ENCODE results near the gene LDLRAD4. TPM values are rescaled to one million over a fixed set of nuclear protein-coding genes. Genes with fewer than 3 reads are reported as not detected.

LDLRAD4 gene
- total and polyA plus RNA-seq, 8 donors = 2.0 to 47.9 (median 9.0) TPM

DNA sequence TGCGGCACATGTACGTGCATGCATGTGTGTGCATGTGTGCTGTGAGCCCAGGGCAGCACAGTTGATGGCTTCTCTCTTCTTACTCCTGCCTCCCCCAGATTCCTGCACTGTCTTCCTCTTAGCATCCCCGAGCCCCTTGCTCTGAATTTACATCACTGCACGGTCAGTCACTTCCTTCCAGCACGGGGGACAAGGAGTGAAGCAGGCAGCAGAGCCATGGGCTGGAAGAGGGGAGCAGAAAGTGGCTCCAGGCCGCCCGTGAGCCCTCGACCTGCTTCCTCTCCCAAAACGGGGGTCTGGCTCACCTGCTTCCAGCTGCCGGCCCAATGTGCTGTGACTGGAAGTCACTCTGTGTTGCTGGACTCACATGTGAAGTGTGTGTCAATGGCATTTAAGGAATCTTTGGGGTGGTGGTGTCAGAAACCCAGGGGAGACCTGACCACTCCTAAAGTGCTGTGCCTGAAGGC, 401.7 kb downstream of the LDLRAD4 start:
- H3K36me3 ChIP-seq = peaks cover 0 to 36% (median 17%) of the 10 kb centered on the region in 4 donors
- H3K4me3 ChIP-seq = no peak overlapping the region
- TF ChIP-seq POLR2A (IDR thresholded peaks at IDR 0.05) = no peak
- H3K4me1 ChIP-seq = peaks cover 0 to 4% (median 0%) of the 10 kb centered on the region in 4 donors
- H3K27me3 ChIP-seq = no peaks in the 10 kb centered on the region
- no peaks in the 10 kb centered on the region for H3K9me3 ChIP-seq
- peak in 1 of 2 donors; percentile 0 for DNase-seq
- intact Hi-C loops (cut with DNase I; ENCODE audit: low total_unique reads) = no loop called here
- 82 to 88% (median 83%) methylated on average over 10 of the region's 10 CpGs for WGBS, 5 donors
- H3K27ac ChIP-seq = no peak overlapping the region

DNA sequence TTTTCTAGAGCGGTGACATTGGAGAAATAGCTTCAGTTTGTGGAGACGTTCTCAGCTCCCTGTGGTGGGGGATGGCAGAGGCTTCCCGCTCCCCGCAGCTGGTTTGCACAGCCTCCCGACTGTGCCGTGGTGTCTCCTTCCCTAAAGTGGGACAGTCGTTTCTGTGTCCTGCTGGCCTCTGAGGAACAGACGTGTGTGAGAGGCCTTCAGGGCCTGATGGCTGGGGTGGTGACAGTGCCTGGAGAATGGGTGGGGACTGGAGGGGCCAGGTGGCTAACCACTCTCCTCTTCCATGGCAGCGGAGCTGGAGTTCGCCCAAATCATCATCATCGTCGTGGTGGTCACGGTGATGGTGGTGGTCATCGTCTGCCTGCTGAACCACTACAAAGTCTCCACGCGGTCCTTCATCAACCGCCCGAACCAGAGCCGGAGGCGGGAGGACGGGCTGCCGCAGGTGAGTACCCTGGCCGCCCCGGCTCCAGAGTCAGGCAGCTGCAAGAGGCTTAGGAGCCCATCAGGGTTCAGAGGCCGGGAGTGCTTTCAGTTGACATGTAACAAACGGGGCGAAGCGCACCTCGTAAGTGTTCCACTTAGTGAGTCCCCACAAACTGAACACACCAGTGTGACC, 402.4 kb downstream of the LDLRAD4 start:
- DNase-seq = no peak
- intact Hi-C loops (cut with DNase I; ENCODE audit: low total_unique reads) = no loop called here

DNA sequence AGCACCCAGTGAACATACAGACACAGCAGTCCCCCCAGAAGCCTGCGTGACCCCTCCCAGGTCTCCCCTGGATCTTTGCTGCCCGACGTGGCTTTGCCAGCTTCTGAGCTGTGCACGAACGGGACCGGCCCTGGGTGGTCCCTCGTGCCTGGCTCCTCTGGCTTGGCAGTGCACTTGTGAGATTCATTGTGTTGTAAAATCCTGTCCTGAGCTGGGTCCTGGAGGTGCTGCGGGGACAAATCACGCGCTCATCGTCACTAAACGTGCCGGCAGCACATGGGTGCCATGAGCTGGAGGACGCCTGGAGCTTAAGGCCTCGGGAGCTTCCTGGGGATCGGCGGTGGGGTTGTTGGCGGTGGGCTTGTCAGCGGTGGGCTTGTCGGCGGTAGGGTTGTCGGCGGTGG, 402.9 kb downstream of the LDLRAD4 start:
- 94 to 96% (median 95%) methylated on average over 8 to 23 of the region's 23 CpGs for WGBS, 5 donors

More for the DNA sequence above, 402.4 kb downstream of the LDLRAD4 start:
- Histone ChIP-seq H3K4me3 (no peak overlapping the region), H3K4me1 (peaks cover 0 to 4% (median 0%) of the 10 kb centered on the region in 4 donors), H3K9me3 (no peaks in the 10 kb centered on the region), H3K27ac (no peak overlapping the region), H3K27me3 (no peaks in the 10 kb centered on the region), H3K36me3 (peaks cover 0 to 36% (median 17%) of the 10 kb centered on the region in 4 donors)
- TF ChIP-seq POLR2AphosphoS5 (IDR thresholded peaks at IDR 0.05) (no peak), POLR2A (IDR thresholded peaks at IDR 0.05) (no peak), EP300 (IDR thresholded peaks at IDR 0.05) (no peak)
- TF ChIP-seq, protein P1, sequence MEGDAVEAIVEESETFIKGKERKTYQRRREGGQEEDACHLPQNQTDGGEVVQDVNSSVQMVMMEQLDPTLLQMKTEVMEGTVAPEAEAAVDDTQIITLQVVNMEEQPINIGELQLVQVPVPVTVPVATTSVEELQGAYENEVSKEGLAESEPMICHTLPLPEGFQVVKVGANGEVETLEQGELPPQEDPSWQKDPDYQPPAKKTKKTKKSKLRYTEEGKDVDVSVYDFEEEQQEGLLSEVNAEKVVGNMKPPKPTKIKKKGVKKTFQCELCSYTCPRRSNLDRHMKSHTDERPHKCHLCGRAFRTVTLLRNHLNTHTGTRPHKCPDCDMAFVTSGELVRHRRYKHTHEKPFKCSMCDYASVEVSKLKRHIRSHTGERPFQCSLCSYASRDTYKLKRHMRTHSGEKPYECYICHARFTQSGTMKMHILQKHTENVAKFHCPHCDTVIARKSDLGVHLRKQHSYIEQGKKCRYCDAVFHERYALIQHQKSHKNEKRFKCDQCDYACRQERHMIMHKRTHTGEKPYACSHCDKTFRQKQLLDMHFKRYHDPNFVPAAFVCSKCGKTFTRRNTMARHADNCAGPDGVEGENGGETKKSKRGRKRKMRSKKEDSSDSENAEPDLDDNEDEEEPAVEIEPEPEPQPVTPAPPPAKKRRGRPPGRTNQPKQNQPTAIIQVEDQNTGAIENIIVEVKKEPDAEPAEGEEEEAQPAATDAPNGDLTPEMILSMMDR (IDR thresholded peaks at IDR 0.05) = no peak
- WGBS, 5 donors = 94 to 98% (median 96%) methylated on average over 8 to 29 of the region's 29 CpGs

DNA sequence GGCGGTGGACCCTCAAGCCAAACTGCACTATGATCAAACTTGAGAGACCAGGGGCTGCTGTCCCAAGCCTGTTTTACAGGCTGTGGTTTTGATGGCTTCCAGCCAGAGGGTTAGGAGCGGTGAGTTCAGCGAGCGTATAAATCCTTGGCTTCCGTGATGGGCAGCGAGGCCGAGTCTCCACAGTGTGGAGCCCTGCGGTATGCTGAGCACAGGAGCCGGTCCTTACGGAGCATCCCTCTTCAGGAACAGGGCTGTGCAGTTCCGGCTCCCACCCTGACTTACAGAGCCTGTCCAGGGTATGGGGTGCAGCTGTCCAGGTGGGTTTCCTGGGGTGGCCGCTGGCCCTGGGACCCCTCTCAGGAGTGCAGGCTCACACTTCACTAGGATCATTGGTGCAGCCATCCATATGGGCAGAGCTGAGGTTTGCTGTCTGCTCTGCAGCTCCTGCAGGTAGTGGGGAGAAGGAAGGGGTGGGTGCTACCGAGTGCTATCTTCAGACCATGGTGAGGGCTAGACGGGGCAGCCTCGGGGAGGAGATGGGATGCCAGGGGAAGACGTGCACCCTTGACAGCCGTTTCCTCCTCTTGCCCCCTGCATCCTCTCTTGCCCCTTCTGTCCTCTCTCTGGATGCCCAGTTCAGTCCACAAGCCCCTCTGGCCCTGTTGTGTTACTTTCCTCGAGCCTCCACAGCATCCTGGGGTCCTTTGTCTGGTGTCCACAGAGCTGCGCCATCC, 403.5 kb downstream of the LDLRAD4 start:
- intact Hi-C loops (cut with DNase I; ENCODE audit: low total_unique reads) = no loop called here

More for the DNA sequence above, 402.9 kb downstream of the LDLRAD4 start:
- peaks cover 0 to 36% (median 18%) of the 10 kb centered on the region in 4 donors for H3K36me3 ChIP-seq
- no peak overlapping the region for H3K4me3 ChIP-seq
- no peaks in the 10 kb centered on the region for H3K9me3 ChIP-seq
- peak in 1 of 2 donors; percentile 2 for DNase-seq
- no peaks in the 10 kb centered on the region for H3K27me3 ChIP-seq
- H3K4me1 ChIP-seq = peaks cover 0 to 4% (median 0%) of the 10 kb centered on the region in 4 donors
- intact Hi-C loops (cut with DNase I; ENCODE audit: low total_unique reads) = no loop called here
- no peak for TF ChIP-seq POLR2A (IDR thresholded peaks at IDR 0.05)
- TF ChIP-seq EP300 (IDR thresholded peaks at IDR 0.05) = no peak
- TF ChIP-seq POLR2AphosphoS5 (IDR thresholded peaks at IDR 0.05) = no peak
- TF ChIP-seq, protein P1 (IDR thresholded peaks at IDR 0.05) = no peak
- no peak overlapping the region for H3K27ac ChIP-seq

More for the DNA sequence above, 403.5 kb downstream of the LDLRAD4 start:
- TF ChIP-seq, protein P1 (IDR thresholded peaks at IDR 0.05) = no peak
- TF ChIP-seq POLR2AphosphoS5 (IDR thresholded peaks at IDR 0.05) (no peak), EP300 (IDR thresholded peaks at IDR 0.05) (no peak), POLR2A (IDR thresholded peaks at IDR 0.05) (no peak)
- no peaks in the 10 kb centered on the region for H3K27me3 ChIP-seq
- 82 to 96% (median 88%) methylated on average over 15 to 19 of the region's 19 CpGs for WGBS, 5 donors
- H3K36me3 ChIP-seq = peaks cover 0 to 36% (median 20%) of the 10 kb centered on the region in 4 donors
- no peak overlapping the region for H3K4me3 ChIP-seq
- no peaks in the 10 kb centered on the region for H3K9me3 ChIP-seq
- no peak for DNase-seq
- no peak overlapping the region for H3K27ac ChIP-seq
- peaks cover 0 to 4% (median 0%) of the 10 kb centered on the region in 4 donors for H3K4me1 ChIP-seq

All from stomach (tissue), 9 donors.